K562 (cell line): ENCODE data around the gene WTAP. TPM values are rescaled to one million over a fixed set of nuclear protein-coding genes. Genes with fewer than 3 reads are reported as not detected.

ENCODE experiments used
- AFF4 ChIP-seq: sonication (generic); formaldehyde crosslinking; IDR thresholded peaks from 2 replicates; pipeline ENCODE4 v1.8.0; 2023; ENCODE audit warnings: mild to moderate bottlenecking, missing genetic modification reagents
- ARID4B ChIP-seq: sonication (generic); formaldehyde crosslinking; IDR thresholded peaks from 2 replicates; pipeline ENCODE4 v1.8.0; 2022; ENCODE audit warnings: mild to moderate bottlenecking, missing genetic modification reagents
- BRD9 ChIP-seq: fragments of 450-650 bp; IDR thresholded peaks from 2 replicates; pipeline ENCODE4 v1.6.1; 2018; ENCODE audit warnings: low read depth; ENCODE audit not compliant: partially characterized antibody
- DNMT1 ChIP-seq: fragments of 450-650 bp; IDR thresholded peaks from 2 replicates; pipeline ENCODE4 v1.6.1; 2016; ENCODE audit warnings: antibody characterized with exemption, mild to moderate bottlenecking
- HDAC1 ChIP-seq, 2 experiments: fragments of 450-650 bp; IDR thresholded peaks; 2 replicates each; pipeline ENCODE4 v1.6.1; 2016 to 2017; ENCODE audit warnings: inconsistent platforms in 1 of 2, mild to moderate bottlenecking in 1 of 2, moderate library complexity in 1 of 2
- HMGN3 ChIP-seq: IDR thresholded peaks from 2 replicates; pipeline ENCODE4 v1.6.1; 2011; ENCODE audit warnings: borderline replicate concordance, low read depth, mild to moderate bottlenecking, mixed read lengths, low read length; ENCODE audit not compliant: insufficient read length; ENCODE audit errors: extremely low read depth
- KAT8 ChIP-seq: fragments of 450-650 bp; IDR thresholded peaks from 2 replicates; pipeline ENCODE4 v1.6.1; 2016; ENCODE audit warnings: low read depth, mild to moderate bottlenecking
- MYC ChIP-seq, 2 experiments: fragments of 250-450 bp in 1 of 2; sonication (Bioruptor Pico) in 1 of 2; IDR thresholded peaks; 2 replicates each; pipeline versions ENCODE4 v1.5.1 to v1.6.1; 2012 to 2021; ENCODE audit warnings: low read depth in 2 of 2, borderline replicate concordance in 1 of 2, improper control_type of control experiment in 1 of 2, low read length in 1 of 2, mild to moderate bottlenecking in 1 of 2, moderate library complexity in 1 of 2
- NR2F6 ChIP-seq: fragments of 450-650 bp; formaldehyde crosslinking; IDR thresholded peaks from 2 replicates; pipeline ENCODE4 v1.4.0; 2020; ENCODE audit warnings: mild to moderate bottlenecking
- ZBTB34 ChIP-seq: fragments of 250-450 bp; sonication (Bioruptor Pico); IDR thresholded peaks from 2 replicates; pipeline ENCODE4 v1.8.0; 2021; ENCODE audit warnings: mild to moderate bottlenecking, moderate library complexity
- ZFP30 ChIP-seq: fragments of 250-450 bp; sonication (Bioruptor Pico); IDR thresholded peaks from 2 replicates; pipeline ENCODE4 v1.8.0; 2022; ENCODE audit warnings: moderate library complexity, mild to moderate bottlenecking, inconsistent platforms, borderline replicate concordance
- ZNF282 ChIP-seq: sonication (generic); formaldehyde crosslinking; IDR thresholded peaks from 2 replicates; pipeline ENCODE4 v1.8.1; 2023; ENCODE audit warnings: missing genetic modification reagents
- ZNF740 ChIP-seq, 3 experiments: fragments of 200-800 bp in 1 of 3; sonication (Bioruptor generic) in 1 of 3; sonication (generic) in 1 of 3; formaldehyde crosslinking in 1 of 3; IDR thresholded peaks; 2 replicates each; pipeline versions ENCODE4 v1.6.1 to v1.8.0; 2016 to 2022; ENCODE audit warnings: mild to moderate bottlenecking in 2 of 3, missing compliant biosample characterization in 2 of 3, missing genetic modification characterization in 2 of 3, missing genetic modification reagents in 1 of 3
- polyA plus RNA-seq, 8 experiments: library from polyadenylated mRNA; depleted of rRNA in 4 of 8; stranded (reverse) in 5 of 8; unstranded in 3 of 8; fragments of >200 nt; fragmentation: Nextera tagmentation in 2 of 8; fragmentation: Illumina TruSeq in 1 of 8; extraction: Ambion mirVana in 2 of 8; extraction: Trizol in 1 of 8; gene quantifications; 2 replicates each; pipeline versions ENCODE4 v1.2.1 to v1.2.3, GENCODE V29; 2011 to 2014; ENCODE audit warnings: inconsistent platforms in 1 of 8, missing spikeins in 1 of 8
- total RNA-seq, 7 experiments: library from RNA; depleted of rRNA in 6 of 7; stranded (reverse); fragments of >200 nt in 6 of 7; fragmentation: Illumina TruSeq in 2 of 7; extraction: Trizol in 2 of 7; gene quantifications; 2 replicates each; pipeline versions ENCODE4 v1.2.1 to v1.2.3, GENCODE V29; 2011 to 2021; ENCODE audit warnings: low replicate concordance in 1 of 7

WTAP gene
- total and polyA plus RNA-seq, 9 of the 15 experiments (the other 6 are each of a cell fraction or from before 2014, with no cell fraction given): 52.4 to 156 (median 110) TPM

- TF ChIP-seq ARID4B (CRISPR knock-in tag) (peak; percentile 55; the same call in 1 of the 2 replicates), HDAC1 (IDR thresholded peaks at IDR 0.05) (peak in 1 of 2 experiments; percentile 7; a peak in 1 of 4 replicates), NR2F6 (CRISPR knock-in tag) (no peak), ZFP30 (CRISPR knock-in tag) (no peak), BRD9 (no peak), ZNF282 (no peak), KAT8 (no peak), AFF4 (CRISPR knock-in tag) (peak; percentile 94; the same call in 1 of the 2 replicates), HMGN3 (peak; percentile 12), MYC (IDR thresholded peaks at IDR 0.05; ENCODE audit: low read depth, low read length) (peak; percentile 62), MYC (CRISPR knock-in tag; IDR thresholded peaks at IDR 0.05; ENCODE audit: borderline replicate concordance, low read depth) (peak; percentile 87), ZNF740 (CRISPR knock-in tag; IDR thresholded peaks at IDR 0.05) (0 out of 2 replicates have a peak, but pooled peaks have one; percentile 26), ZNF740 (tag; IDR thresholded peaks at IDR 0.05) (no peak), DNMT1 (no peak), ZBTB34 (CRISPR knock-in tag) (no peak)
Measured at GRCh38 chr6:159788753-159789376, 61.6 kb downstream of the WTAP start (continued).
